Stimulated activated memory B cell treated with anti-CD40 and anti-IgM and Interleukin-4, amounts not matched to agents 10 μg/mL and 1 μg/mL and 100 μg/mL, for 72 hours (primary cell): ENCODE results near the gene ANKK1.

Source experiments
- ATAC-seq: fragments of 150-1000 bp; cut with Tn5 transposase; 2 replicates; pipeline ENCODE4 v1.10.0; 2021
- H3K27ac Mint-ChIP-seq: one replicate; pipeline ENCODE4 v1.8.0; 2022; ENCODE audit warnings: mild to moderate bottlenecking, mixed read lengths
- H3K27me3 Mint-ChIP-seq: one replicate; pipeline ENCODE4 v1.8.0; 2022; ENCODE audit warnings: mixed read lengths
- H3K36me3 Mint-ChIP-seq: one replicate; pipeline ENCODE4 v1.8.0; 2022; ENCODE audit warnings: mixed read lengths
- H3K4me1 Mint-ChIP-seq: one replicate; pipeline ENCODE4 v1.8.0; 2022; ENCODE audit warnings: mixed read lengths
- H3K4me3 Mint-ChIP-seq: one replicate; pipeline ENCODE4 v1.8.0; 2022; ENCODE audit warnings: mild to moderate bottlenecking, moderate library complexity, mixed read lengths
- H3K9me3 Mint-ChIP-seq: one replicate; pipeline ENCODE4 v1.8.0; 2022; ENCODE audit warnings: mixed read lengths

Gene ANKK1

GRCh38 chr11:113449743-113450142 lies 62.2 kb downstream of the ANKK1 start:
- no peak for ATAC-seq
- no peak overlapping the region for H3K27ac Mint-ChIP-seq
- H3K36me3 Mint-ChIP-seq, result no peaks in the 10 kb centered on the region
- H3K4me3 Mint-ChIP-seq, result no peak overlapping the region
- H3K27me3 Mint-ChIP-seq, result peaks cover 8% of the 10 kb centered on the region
- no peaks in the 10 kb centered on the region for H3K9me3 Mint-ChIP-seq
- H3K4me1 Mint-ChIP-seq, result no peaks in the 10 kb centered on the region
